Activated B cell treated with CpG ODN at 0.5 μM for 24 hours (primary cell): Measurements from ENCODE around the gene SLC9A9. TPM values are rescaled to one million over a fixed set of nuclear protein-coding genes. Genes with fewer than 3 reads are reported as not detected.

Experiments
- ATAC-seq: fragments of 200-7000 bp; cut with Tn5 transposase; one replicate; pipeline ENCODE4 v1.10.0; 2021; ENCODE audit warnings: low read depth, mild to moderate bottlenecking, moderate library complexity
- CTCF ChIA-PET: fragments of 350-600 bp; sonication (Branson Sonifier 250); formaldehyde crosslinking; loops from one replicate; lab custom pipeline; 2021; ENCODE audit warnings: antibody characterized with exemption; lab: Charles Lee
- POLR2A ChIA-PET: fragments of 350-600 bp; sonication (Branson Sonifier 250); formaldehyde crosslinking; loops from one replicate; lab custom pipeline; 2021; ENCODE audit warnings: antibody characterized with exemption; lab: Charles Lee
- DNase-seq: peaks from one replicate; pipeline ENCODE4 v3.0.0; 2022
- H3K27ac Mint-ChIP-seq: one replicate; pipeline ENCODE4 v1.8.0; 2020; ENCODE audit warnings: mixed read lengths
- H3K27me3 Mint-ChIP-seq: one replicate; pipeline ENCODE4 v1.8.0; 2021; ENCODE audit warnings: mixed read lengths
- H3K36me3 Mint-ChIP-seq: one replicate; pipeline ENCODE4 v1.8.0; 2021; ENCODE audit warnings: low read depth, mixed read lengths
- H3K4me1 Mint-ChIP-seq: one replicate; pipeline ENCODE4 v1.8.0; 2021; ENCODE audit warnings: mixed read lengths
- H3K4me3 Mint-ChIP-seq: one replicate; pipeline ENCODE4 v1.8.0; 2020; ENCODE audit warnings: mild to moderate bottlenecking, mixed read lengths
- H3K9me3 Mint-ChIP-seq: one replicate; pipeline ENCODE4 v1.8.0; 2020; ENCODE audit warnings: mixed read lengths
- intact Hi-C: fragments of 100-400 bp; cut with micrococcal nuclease; formaldehyde crosslinking; loops from one replicate; pipeline ENCODE4 v1.15.1; 2024
- total RNA-seq: library from RNA; stranded (reverse); gene quantifications from 2 replicates; pipeline ENCODE4 v1.2.3, GENCODE V29; 2022
- TF ChIP-seq, protein P1 (sequence below): fragments of 200-600 bp; IDR thresholded peaks from one replicate; pipeline ENCODE4 v1.8.0; 2022; ENCODE audit warnings: antibody characterized with exemption, mild to moderate bottlenecking

The SLC9A9 gene
- total RNA-seq, 1 donor from 2014 or later = 9.4 TPM

- TF ChIP-seq, protein P1, sequence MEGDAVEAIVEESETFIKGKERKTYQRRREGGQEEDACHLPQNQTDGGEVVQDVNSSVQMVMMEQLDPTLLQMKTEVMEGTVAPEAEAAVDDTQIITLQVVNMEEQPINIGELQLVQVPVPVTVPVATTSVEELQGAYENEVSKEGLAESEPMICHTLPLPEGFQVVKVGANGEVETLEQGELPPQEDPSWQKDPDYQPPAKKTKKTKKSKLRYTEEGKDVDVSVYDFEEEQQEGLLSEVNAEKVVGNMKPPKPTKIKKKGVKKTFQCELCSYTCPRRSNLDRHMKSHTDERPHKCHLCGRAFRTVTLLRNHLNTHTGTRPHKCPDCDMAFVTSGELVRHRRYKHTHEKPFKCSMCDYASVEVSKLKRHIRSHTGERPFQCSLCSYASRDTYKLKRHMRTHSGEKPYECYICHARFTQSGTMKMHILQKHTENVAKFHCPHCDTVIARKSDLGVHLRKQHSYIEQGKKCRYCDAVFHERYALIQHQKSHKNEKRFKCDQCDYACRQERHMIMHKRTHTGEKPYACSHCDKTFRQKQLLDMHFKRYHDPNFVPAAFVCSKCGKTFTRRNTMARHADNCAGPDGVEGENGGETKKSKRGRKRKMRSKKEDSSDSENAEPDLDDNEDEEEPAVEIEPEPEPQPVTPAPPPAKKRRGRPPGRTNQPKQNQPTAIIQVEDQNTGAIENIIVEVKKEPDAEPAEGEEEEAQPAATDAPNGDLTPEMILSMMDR = no peak
- intact Hi-C loops = no loop called here
- ATAC-seq (no peak), DNase-seq (no peak)
- no peak overlapping the region for H3K27ac Mint-ChIP-seq
- H3K36me3 Mint-ChIP-seq = no peaks in the 10 kb centered on the region
- ChIA-PET CTCF (no interaction called here), POLR2A (no interaction called here)
- H3K9me3 Mint-ChIP-seq = peaks cover 5% of the 10 kb centered on the region
- no peaks in the 10 kb centered on the region for H3K27me3 Mint-ChIP-seq
- no peak overlapping the region for H3K4me3 Mint-ChIP-seq
- peaks cover 31% of the 10 kb centered on the region for H3K4me1 Mint-ChIP-seq
These were observed 246.4 kb downstream of the SLC9A9 start for GRCh38 chr3:143601723-143602484.

GRCh38 chr3:143600756-143601718 is 247.2 kb downstream of the SLC9A9 start:
- CTCF ChIA-PET = no interaction called here
- DNase-seq (no peak), ATAC-seq (no peak)
- peaks cover 5% of the 10 kb centered on the region for H3K9me3 Mint-ChIP-seq
- H3K4me3 Mint-ChIP-seq = no peak overlapping the region
- H3K4me1 Mint-ChIP-seq = peaks cover 32% of the 10 kb centered on the region
- H3K27me3 Mint-ChIP-seq = no peaks in the 10 kb centered on the region
- intact Hi-C loops = no loop called here
- POLR2A ChIA-PET = interaction anchor here (0.6 kb wide), 1 partner anchor 15 kb away, joined by 4 read pairs; no protein-coding TSS in a partner anchor
- TF ChIP-seq, protein P1 = no peak
- no peak overlapping the region for H3K27ac Mint-ChIP-seq
- no peaks in the 10 kb centered on the region for H3K36me3 Mint-ChIP-seq

DNA sequence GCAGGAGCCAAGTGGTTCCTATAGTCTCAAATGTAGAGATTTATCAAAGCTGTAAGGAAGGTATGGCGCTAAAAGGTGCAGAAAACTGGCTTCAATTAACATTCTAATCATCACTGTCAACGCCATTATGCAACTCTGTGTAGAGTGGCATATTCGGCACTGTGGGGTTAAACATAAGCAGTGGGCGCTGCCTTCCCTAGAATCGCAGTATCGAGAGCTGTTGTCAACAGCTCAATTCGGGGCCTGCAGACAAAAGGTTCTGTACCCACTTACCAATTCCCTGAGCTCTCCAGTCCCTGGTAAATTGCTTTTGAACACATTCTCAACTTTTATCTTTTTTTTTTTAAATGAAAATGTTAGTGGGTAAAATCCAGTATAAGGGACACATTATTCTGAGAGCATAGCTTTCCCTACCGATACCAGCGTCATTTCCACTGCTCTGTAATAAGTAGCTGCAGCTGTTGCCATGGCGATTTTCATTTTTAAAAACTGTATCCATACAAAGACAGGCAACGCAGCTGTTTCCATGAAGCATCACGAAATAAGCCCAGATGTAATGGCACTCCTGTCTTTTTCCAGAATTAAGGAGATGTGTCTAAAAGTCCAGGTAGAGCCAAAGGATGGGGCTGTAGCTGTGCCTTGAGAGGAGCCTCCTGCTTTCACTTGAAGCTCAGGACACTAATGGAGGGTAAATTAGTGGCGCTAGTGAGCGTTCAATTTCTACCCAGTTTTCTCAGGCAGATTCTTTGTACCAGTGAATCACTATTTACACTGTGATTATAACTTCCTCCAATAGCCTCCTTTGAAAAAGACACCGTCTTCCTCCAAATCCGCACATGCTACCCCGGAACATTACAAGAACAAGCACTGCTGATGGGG is 250.3 kb downstream of the SLC9A9 start:
- ATAC-seq = no peak
- no peak for DNase-seq
- ChIA-PET CTCF (interaction anchor here (1.0 kb wide), 1 partner anchor 11 kb away, joined by 3 read pairs; no protein-coding TSS in a partner anchor), POLR2A (interaction anchor here (1.2 kb wide), 1 partner anchor 16 kb away, joined by 3 read pairs; no protein-coding TSS in a partner anchor)
- H3K4me3 Mint-ChIP-seq = no peak overlapping the region
- TF ChIP-seq, protein P1 = no peak
- peaks cover 23% of the 10 kb centered on the region for H3K4me1 Mint-ChIP-seq
- peaks cover 5% of the 10 kb centered on the region for H3K9me3 Mint-ChIP-seq
- intact Hi-C loops = no loop called here
- H3K27ac Mint-ChIP-seq = no peak overlapping the region
- no peaks in the 10 kb centered on the region for H3K27me3 Mint-ChIP-seq
- no peaks in the 10 kb centered on the region for H3K36me3 Mint-ChIP-seq

DNA sequence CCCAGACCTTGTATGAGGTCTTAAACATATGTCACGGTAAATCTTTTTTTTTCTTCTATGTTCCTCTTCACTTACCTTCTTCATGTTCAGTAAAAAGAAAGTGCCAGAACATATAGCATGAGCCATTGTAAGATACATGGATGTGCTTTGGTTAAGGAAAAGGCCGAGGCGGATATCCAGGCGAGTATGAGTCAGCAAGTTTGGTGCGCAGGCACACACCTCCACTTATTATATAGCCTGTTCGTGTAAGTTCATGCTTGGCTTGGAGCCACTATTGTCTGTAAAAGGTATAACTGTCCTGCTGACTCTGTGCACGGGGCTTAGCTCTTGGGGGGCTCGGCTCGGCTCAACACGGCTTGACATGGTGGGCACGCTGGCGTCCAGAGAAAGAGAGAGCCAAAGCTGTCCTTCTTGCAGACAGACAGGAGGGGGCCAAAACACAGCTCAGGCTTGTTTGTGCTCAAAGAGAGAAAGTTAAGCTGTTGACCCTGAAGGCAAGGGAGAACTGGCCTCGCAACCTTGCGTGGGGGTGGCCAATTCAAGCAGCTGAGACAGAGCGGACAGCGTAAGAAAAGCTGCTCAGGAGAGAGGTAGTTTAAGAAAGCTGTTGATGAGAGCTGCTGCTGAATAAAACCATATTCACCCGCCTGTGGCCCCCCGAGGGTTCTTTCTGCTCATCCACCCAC is 251.2 kb downstream of the SLC9A9 start:
- Mint-ChIP-seq H3K9me3 (peaks cover 5% of the 10 kb centered on the region), H3K27me3 (no peaks in the 10 kb centered on the region), H3K4me1 (peaks cover 23% of the 10 kb centered on the region), H3K27ac (no peak overlapping the region), H3K4me3 (no peak overlapping the region), H3K36me3 (no peaks in the 10 kb centered on the region)
- TF ChIP-seq, protein P1 = no peak
- ChIA-PET CTCF (interaction anchor here (0.5 to 1.0 kb wide), 2 partner anchors 10 to 1015 kb away, joined by 3 read pairs; no protein-coding TSS in a partner anchor), POLR2A (interaction anchor here (1.2 kb wide), 1 partner anchor 15 kb away, joined by 3 read pairs; no protein-coding TSS in a partner anchor)
- ATAC-seq (no peak), DNase-seq (no peak)
- intact Hi-C loops = no loop called here
